Measurements from ENCODE around the gene SNAPC4. TPM values are rescaled to one million over a fixed set of nuclear protein-coding genes. Genes with fewer than 3 reads are reported as not detected.
"Not testable (repeated sequence)": the region's sequence is repeated elsewhere in the genome, so short reads cannot be mapped to it uniquely, and the experiment has no call there.

The SNAPC4 gene
- total RNA-seq, 1 donor, result 11.7 TPM

- H3K4me3 ChIP-seq (ENCODE audit: low read depth, low read length), result no peak overlapping the region
- DNase-seq (ENCODE audit: low read depth), result no peak
- no peak for TF ChIP-seq CTCF (IDR thresholded peaks at IDR 0.05; ENCODE audit: insufficient read depth, low read depth, low read length)
Observed at GRCh38 chr9:136432591-136432990, 32.6 kb upstream of the SNAPC4 start.

- TF ChIP-seq CTCF (IDR thresholded peaks at IDR 0.05; ENCODE audit: insufficient read depth, low read depth, low read length), result no peak
Observed at GRCh38 chr9:136431782-136432350, 31.9 kb upstream of the SNAPC4 start.

GRCh38 chr9:136430588-136431234, 30.7 kb upstream of the SNAPC4 start:
- no peak for TF ChIP-seq CTCF (IDR thresholded peaks at IDR 0.05; ENCODE audit: insufficient read depth, low read depth, low read length)
- DNase-seq (ENCODE audit: low read depth), result no peak
- H3K4me3 ChIP-seq (ENCODE audit: low read depth, low read length), result no peak overlapping the region

More at GRCh38 chr9:136431782-136432350, 31.9 kb upstream of the SNAPC4 start:
- DNase-seq (ENCODE audit: low read depth), result no peak
- H3K4me3 ChIP-seq (ENCODE audit: low read depth, low read length), result no peak overlapping the region

- TF ChIP-seq CTCF (IDR thresholded peaks at IDR 0.05; ENCODE audit: insufficient read depth, low read depth, low read length), result no peak
- no peak for DNase-seq (ENCODE audit: low read depth)
Observed at GRCh38 chr9:136429683-136430491, 29.9 kb upstream of the SNAPC4 start.

GRCh38 chr9:136429075-136429628, 29.2 kb upstream of the SNAPC4 start:
- DNase-seq (ENCODE audit: low read depth), result no peak
- TF ChIP-seq CTCF (IDR thresholded peaks at IDR 0.05; ENCODE audit: insufficient read depth, low read depth, low read length), result no peak
- no peak overlapping the region for H3K4me3 ChIP-seq (ENCODE audit: low read depth, low read length)

More at GRCh38 chr9:136429683-136430491, 29.9 kb upstream of the SNAPC4 start:
- no peak overlapping the region for H3K4me3 ChIP-seq (ENCODE audit: low read depth, low read length)

- DNase-seq (ENCODE audit: low read depth), result no peak
- no peak for TF ChIP-seq CTCF (IDR thresholded peaks at IDR 0.05; ENCODE audit: insufficient read depth, low read depth, low read length)
- no peak overlapping the region for H3K4me3 ChIP-seq (ENCODE audit: low read depth, low read length)
Observed at GRCh38 chr9:136426787-136427186, 26.8 kb upstream of the SNAPC4 start.

GRCh38 chr9:136425367-136425766, 25.4 kb upstream of the SNAPC4 start:
- DNase-seq (ENCODE audit: low read depth); H3K4me3 ChIP-seq (ENCODE audit: low read depth, low read length): not testable (repeated sequence)

All from fibroblast of villous mesenchyme (primary cell).